Stimulated activated effector memory CD8-positive, alpha-beta T cell treated with anti-CD3 and anti-CD28 coated beads, Interleukin-12 subunit alpha, Interleukin-12 subunit beta, amount 100 ng/mL, for 72 hours (primary cell): Measurements from ENCODE around the gene QRICH2.
"Not testable (repeated sequence)": the region's sequence is repeated elsewhere in the genome, so short reads cannot be mapped to it uniquely, and the experiment has no call there.

Experiments used
- ATAC-seq: fragments of 150-1000 bp; cut with Tn5 transposase; 2 replicates; pipeline ENCODE4 v1.10.0; 2021
- DNase-seq, 2 donors: peaks; one replicate each; pipeline ENCODE4 v3.0.0; 2021 to 2022; ENCODE audit warnings: low spot score in 2 of 2
- H3K27ac Mint-ChIP-seq: one replicate; pipeline ENCODE4 v1.8.0; 2022; ENCODE audit warnings: mild to moderate bottlenecking, mixed read lengths
- H3K36me3 Mint-ChIP-seq: one replicate; pipeline ENCODE4 v1.8.0; 2022; ENCODE audit warnings: mild to moderate bottlenecking, mixed read lengths
- H3K4me1 Mint-ChIP-seq: one replicate; pipeline ENCODE4 v1.8.0; 2022; ENCODE audit warnings: mixed read lengths
- H3K4me3 Mint-ChIP-seq: one replicate; pipeline ENCODE4 v1.8.0; 2022; ENCODE audit warnings: mild to moderate bottlenecking, mixed read lengths
- H3K9me3 Mint-ChIP-seq: one replicate; pipeline ENCODE4 v1.8.0; 2022; ENCODE audit warnings: mixed read lengths

Gene QRICH2

DNA sequence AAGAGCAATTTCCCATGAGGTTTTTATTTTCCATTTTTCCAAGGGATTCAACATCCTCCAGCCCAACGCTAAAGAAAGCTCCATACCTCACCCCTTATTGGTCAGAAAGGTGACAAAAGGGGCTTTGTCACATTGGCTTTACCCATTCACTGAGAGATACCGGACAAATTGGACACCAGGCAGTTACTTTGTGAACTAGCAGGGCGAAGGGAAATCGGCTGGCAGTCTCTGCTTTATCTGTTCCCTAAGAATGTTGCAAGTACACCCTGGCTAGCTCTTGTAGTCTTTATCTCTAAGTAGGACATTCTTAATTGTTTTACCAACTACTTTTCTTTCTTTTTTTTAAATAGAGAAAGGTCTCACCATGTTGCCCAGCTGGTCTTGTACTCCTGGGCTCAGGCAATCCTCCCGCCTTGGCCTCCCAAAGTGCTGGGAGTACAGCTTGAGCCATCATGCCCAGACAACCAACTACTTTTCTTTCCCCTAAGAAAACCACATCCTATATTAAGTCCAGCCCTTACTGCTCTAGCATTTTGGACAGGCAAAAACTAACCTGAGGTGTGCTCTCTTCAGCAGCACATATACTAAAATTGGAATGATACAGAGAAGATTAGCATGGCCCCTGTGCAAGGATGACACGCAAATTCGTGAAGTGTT lies 28.8 kb upstream of the QRICH2 start:
- peaks cover 19% of the 10 kb centered on the region for H3K36me3 Mint-ChIP-seq
- H3K4me1 Mint-ChIP-seq = peaks cover 6% of the 10 kb centered on the region
- no peaks in the 10 kb centered on the region for H3K9me3 Mint-ChIP-seq
- no peak for DNase-seq
- no peak overlapping the region for H3K27ac Mint-ChIP-seq
- no peak for ATAC-seq
- H3K4me3 Mint-ChIP-seq = no peak overlapping the region

DNA sequence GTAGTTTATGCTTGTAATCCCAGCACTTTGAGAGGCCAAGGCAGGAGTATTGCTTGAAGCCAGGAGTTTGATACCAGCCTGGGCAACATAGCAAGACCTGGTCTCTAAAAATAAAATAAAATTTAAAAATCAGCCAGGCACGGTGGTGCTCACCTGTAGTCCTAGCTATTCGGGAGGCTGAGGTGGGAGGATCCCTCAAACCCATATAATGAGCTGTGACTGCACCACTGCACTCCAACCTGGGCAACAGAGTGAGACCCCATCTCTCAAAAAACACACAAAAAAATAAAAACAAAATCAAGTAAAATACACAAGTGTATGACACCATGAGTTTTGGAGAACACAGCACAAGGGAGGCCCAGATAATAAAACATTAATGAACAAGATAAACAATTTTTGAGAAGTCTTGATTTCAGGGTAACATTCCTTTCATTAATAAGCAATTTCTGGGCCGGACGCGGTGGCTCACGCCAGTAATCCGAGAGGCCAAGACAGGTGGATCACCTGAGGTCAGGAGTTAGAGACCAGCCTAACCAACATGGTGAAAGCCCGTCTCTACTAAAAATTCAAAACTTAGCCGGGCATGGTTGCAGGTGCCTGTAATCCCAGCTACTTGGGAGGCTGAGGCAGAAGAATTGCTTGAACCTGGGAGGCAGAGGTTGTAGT lies 27.8 kb upstream of the QRICH2 start:
- Mint-ChIP-seq H3K27ac (no peak overlapping the region), H3K9me3 (no peaks in the 10 kb centered on the region), H3K36me3 (peaks cover 13% of the 10 kb centered on the region), H3K4me1 (peaks cover 6% of the 10 kb centered on the region), H3K4me3 (no peak overlapping the region)
- ATAC-seq (no peak), DNase-seq (no peak)

DNA sequence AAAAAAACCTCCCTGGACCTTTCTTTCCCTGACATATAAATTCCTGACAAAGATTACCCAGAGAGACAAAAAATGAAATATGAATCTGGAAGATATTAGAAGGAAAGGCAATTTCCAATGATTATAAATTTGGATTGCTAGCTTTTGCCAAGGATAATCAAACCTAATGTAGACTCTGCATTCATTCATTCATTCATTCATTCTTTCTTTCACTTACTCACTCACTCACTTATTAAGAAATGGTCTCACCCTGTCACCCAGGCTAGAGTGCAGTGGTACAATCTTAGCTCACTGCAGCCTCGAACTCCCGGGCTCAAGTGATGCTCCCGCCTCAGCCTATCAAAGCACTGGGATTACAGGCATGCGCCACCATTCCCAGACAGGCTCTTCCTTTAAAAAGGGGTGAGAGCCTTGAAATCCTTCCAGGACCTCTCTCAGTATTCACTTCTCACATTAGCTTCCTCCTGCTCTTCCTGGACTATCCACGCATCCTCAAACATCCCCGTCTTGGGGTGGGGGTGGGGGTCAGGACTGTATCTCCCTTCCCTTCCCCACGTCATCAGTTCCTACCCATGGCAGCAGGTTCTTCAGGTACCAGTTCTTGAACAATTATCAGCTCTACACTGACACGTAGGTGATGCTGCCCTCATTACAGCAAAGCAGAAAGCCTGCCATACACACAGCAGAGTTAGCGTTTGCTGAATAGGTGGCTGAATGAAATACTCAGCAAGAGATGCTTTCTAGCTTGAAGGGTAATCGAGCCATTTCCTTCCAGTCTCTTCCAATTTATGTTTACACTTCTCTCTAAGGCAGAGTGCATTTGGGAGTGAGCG lies 25.8 kb upstream of the QRICH2 start:
- no peak overlapping the region for H3K4me3 Mint-ChIP-seq
- no peak for DNase-seq
- peak overlapping the region; percentile 64 for H3K27ac Mint-ChIP-seq
- no peaks in the 10 kb centered on the region for H3K9me3 Mint-ChIP-seq
- H3K36me3 Mint-ChIP-seq = peaks cover 32% of the 10 kb centered on the region
- ATAC-seq = no peak
- peaks cover 6% of the 10 kb centered on the region for H3K4me1 Mint-ChIP-seq

DNA sequence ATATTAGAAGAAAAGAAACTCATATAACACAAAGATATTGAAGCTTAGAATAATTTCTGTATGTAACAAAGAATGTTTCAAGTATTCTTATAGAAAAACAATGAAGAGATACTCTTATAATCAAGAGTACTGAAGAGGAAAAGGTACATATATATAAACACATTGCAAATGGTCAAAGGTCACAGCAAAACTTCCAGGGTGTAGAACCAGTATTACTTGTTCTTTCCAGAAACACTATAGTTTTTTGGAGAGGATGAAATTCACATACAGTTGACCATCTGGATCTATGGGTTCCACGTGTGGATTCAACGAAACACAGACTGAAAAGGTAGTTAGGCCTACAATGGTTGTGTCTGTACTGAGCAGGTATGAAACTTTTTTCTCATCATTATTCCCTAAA lies 23.0 kb upstream of the QRICH2 start:
- peaks cover 6% of the 10 kb centered on the region for H3K4me1 Mint-ChIP-seq
- ATAC-seq = no peak

DNA sequence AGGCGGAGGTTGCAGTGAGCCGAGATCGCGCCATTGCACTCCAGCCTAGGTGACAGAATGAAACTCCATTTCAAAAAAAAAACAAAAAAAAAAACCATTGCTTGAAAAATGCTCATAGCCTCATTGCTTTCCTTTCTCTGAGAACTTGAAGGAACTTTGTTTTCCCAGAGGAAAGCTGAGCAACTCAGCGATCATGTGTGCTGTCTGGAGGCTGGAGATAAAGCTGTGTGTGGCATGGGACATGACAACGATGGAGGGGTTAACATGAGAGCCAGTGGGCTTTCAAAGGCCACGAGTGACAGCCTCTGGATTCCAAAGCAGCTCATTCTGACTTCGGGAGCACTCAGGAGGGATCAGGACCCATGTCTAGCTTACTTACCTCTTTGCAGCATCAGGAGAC lies 21.6 kb upstream of the QRICH2 start:
- ATAC-seq (no peak), DNase-seq (no peak)
- peaks cover 71% of the 10 kb centered on the region for H3K36me3 Mint-ChIP-seq
- peaks cover 6% of the 10 kb centered on the region for H3K4me1 Mint-ChIP-seq
- H3K4me3 Mint-ChIP-seq = no peak overlapping the region
- no peak overlapping the region for H3K27ac Mint-ChIP-seq
- H3K9me3 Mint-ChIP-seq = no peaks in the 10 kb centered on the region

More for the DNA sequence above, 23.0 kb upstream of the QRICH2 start:
- Mint-ChIP-seq H3K9me3 (no peaks in the 10 kb centered on the region), H3K4me3 (no peak overlapping the region), H3K36me3 (peaks cover 57% of the 10 kb centered on the region), H3K27ac (no peak overlapping the region)
- DNase-seq = no peak

DNA sequence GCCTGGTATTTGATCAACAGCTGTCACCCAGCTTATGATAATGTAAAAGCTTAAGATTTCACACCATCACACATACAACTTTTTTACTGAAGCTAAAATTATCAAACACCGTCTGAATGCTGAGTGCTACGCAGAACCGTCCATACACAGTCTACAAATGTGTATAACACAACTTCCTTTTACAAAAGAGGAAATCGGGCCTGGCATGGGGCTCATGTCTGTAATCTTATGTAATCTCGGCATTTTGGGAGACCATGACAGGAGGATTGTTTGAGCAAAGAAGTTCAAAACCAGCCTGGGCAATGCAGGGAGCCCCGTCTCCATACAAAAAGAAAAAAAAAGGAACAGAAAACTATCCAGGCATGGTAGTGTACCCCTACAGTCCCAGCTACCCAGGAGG lies 19.6 kb upstream of the QRICH2 start:
- DNase-seq (no peak), ATAC-seq (no peak)
- H3K4me1 Mint-ChIP-seq = no peaks in the 10 kb centered on the region
- no peaks in the 10 kb centered on the region for H3K9me3 Mint-ChIP-seq
- no peak overlapping the region for H3K27ac Mint-ChIP-seq
- H3K4me3 Mint-ChIP-seq = no peak overlapping the region
- H3K36me3 Mint-ChIP-seq = peaks cover 81% of the 10 kb centered on the region

DNA sequence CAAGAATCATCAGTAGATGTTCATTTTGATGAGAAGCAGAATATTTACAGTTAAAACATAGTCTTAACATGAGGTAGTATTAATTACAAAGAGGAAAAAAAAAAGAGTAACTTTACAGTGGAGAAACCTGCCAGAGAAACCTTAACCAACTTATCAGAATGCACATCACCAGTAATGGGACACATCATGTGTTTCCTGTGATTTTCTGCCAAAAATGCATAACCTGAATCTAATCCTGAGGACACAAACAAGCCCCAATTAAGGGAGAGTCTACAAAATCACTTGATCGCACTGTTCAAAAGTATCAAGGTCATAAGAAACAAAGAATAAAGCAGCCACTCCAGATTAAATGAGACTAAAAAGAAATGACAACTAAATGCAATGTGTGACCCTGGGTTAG lies 18.2 kb upstream of the QRICH2 start:
- peak overlapping the region; percentile 7 for H3K27ac Mint-ChIP-seq
- ATAC-seq = no peak
- no peak for DNase-seq
- H3K4me3 Mint-ChIP-seq = no peak overlapping the region
- H3K4me1 Mint-ChIP-seq = no peaks in the 10 kb centered on the region
- H3K36me3 Mint-ChIP-seq = peaks cover 95% of the 10 kb centered on the region
- H3K9me3 Mint-ChIP-seq = no peaks in the 10 kb centered on the region

DNA sequence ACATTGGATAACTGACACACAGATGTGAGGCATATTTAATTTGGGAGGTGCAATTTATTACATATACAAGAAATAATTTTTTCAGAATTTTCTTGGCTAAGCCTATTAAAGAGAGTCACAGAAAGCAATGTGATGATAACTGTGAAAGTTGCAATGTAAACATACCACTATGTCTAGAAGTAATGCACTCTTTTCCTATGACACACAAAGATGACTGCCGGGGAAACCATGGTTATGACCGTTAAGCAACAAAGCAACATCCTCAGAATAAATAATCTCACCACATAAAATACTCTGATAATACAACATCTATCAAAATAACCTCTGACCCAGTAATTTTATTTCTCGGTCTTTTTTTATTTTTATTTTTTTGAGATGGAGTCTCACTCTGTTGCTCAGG lies 10.5 kb upstream of the QRICH2 start:
- H3K4me1 Mint-ChIP-seq = no peaks in the 10 kb centered on the region
- ATAC-seq (no peak), DNase-seq (no peak)
- no peak overlapping the region for H3K27ac Mint-ChIP-seq
- H3K9me3 Mint-ChIP-seq = no peaks in the 10 kb centered on the region
- H3K36me3 Mint-ChIP-seq = peaks cover 76% of the 10 kb centered on the region
- no peak overlapping the region for H3K4me3 Mint-ChIP-seq

DNA sequence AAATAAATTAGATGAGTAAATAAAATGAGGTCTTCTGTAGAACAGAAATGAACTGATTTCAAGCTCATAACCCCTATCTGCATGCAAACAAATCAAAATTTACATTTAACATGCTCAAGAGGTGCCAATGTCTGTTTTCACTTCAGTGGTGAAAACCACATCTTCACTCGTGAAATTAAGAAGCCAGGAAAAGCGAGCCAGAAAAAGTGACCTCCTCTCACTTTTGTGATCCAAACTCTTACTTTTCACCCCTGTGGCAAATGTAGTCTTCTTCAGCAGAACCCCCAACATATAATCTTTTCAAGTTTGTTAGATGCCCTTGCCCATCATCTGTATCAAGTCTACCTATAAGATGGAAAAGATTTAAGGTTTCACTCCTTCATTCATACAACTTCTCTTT lies 9.5 kb upstream of the QRICH2 start:
- DNase-seq (no peak), ATAC-seq (no peak)
- H3K4me1 Mint-ChIP-seq = no peaks in the 10 kb centered on the region
- no peak overlapping the region for H3K4me3 Mint-ChIP-seq
- peak overlapping the region; percentile 75 for H3K27ac Mint-ChIP-seq
- H3K9me3 Mint-ChIP-seq = no peaks in the 10 kb centered on the region
- H3K36me3 Mint-ChIP-seq = peaks cover 76% of the 10 kb centered on the region

DNA sequence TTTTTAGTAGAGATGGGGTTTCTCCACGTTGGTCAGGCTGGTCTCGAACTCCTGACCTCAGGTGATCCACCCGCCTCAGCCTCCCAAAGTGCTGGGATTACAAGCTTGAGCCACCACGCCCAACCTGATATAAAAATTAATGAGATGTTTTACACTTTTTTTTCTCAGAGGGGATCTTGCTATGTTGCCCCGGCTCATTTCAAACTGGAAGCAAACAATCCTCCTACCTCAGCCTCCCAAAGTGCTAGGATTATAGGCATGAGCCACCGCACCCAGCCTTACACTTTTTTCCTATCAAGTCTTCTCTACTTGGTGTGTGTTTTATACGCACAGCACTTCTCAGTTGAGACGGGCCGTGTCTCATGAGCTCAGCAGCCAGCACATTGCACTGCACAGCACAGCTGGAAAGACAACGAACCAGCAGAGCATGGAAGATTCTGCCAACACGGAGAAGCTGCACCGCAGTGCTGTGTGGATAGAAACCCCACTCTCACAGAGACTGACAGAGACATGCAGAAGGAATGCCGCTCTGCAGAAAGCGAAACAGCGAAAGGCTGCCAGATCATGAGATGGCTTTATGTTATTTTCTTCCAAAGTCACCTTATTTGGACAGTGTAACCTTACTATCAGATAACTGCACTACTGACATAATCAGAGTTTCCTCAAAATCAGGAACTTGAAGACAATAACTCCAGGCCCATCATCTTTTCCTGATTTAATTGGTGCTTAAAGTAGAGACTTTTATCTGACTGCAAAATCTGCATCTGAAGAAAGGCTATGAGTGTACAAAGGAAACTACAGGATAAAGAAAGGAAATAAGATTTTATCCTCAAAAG lies 6.5 kb upstream of the QRICH2 start:
- H3K27ac Mint-ChIP-seq = peak overlapping the region; percentile 12

DNA sequence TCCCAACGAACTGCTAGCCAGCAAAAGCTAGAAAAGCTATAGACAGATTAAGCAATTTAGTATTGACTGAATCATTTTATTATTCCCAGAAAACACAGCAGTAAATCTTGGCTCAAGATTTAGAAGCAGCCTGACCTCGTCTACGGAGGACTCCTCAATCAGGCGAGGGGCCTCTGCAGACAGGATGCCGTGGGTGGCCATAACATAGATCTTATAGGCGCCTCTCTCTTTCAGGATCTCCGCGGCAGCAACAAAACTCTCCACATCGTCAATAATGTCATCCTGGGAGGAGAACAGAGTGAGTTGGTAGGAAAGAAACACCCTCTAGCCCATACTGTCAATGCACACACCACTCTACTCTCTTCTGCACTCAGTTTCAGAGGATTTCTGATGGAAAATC lies 4.7 kb upstream of the QRICH2 start:
- no peaks in the 10 kb centered on the region for H3K4me1 Mint-ChIP-seq

More for the DNA sequence above, 6.5 kb upstream of the QRICH2 start:
- ATAC-seq (no peak), DNase-seq (no peak)
- H3K9me3 Mint-ChIP-seq = no peaks in the 10 kb centered on the region
- H3K4me3 Mint-ChIP-seq = no peak overlapping the region
- peaks cover 71% of the 10 kb centered on the region for H3K36me3 Mint-ChIP-seq
- H3K4me1 Mint-ChIP-seq = no peaks in the 10 kb centered on the region

DNA sequence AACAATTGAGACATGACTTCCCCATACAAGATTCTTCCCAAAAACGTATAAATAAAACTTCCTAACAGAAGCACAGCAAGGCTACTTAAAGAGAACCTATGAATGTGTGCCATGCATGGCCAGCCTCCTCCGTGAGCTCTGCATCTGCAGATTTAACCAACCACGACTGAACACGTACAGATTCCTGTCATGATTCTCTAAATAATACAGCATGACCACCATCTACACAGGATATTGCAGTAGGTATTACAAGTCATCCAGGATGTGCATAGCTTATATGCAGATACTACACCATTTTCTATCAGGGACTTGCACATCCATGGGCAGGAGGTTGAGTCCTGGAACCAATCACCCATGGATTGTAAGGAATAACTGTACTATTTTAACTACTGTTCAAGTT lies 1.4 kb upstream of the QRICH2 start:
- Mint-ChIP-seq H3K4me3 (no peak overlapping the region), H3K27ac (no peak overlapping the region), H3K36me3 (peaks cover 38% of the 10 kb centered on the region), H3K4me1 (no peaks in the 10 kb centered on the region), H3K9me3 (no peaks in the 10 kb centered on the region)
- ATAC-seq = no peak
- no peak for DNase-seq

More for the DNA sequence above, 4.7 kb upstream of the QRICH2 start:
- DNase-seq (no peak), ATAC-seq (no peak)
- H3K27ac Mint-ChIP-seq = peak overlapping the region; percentile 63
- H3K4me3 Mint-ChIP-seq = no peak overlapping the region
- peaks cover 56% of the 10 kb centered on the region for H3K36me3 Mint-ChIP-seq
- H3K9me3 Mint-ChIP-seq = no peaks in the 10 kb centered on the region

DNA sequence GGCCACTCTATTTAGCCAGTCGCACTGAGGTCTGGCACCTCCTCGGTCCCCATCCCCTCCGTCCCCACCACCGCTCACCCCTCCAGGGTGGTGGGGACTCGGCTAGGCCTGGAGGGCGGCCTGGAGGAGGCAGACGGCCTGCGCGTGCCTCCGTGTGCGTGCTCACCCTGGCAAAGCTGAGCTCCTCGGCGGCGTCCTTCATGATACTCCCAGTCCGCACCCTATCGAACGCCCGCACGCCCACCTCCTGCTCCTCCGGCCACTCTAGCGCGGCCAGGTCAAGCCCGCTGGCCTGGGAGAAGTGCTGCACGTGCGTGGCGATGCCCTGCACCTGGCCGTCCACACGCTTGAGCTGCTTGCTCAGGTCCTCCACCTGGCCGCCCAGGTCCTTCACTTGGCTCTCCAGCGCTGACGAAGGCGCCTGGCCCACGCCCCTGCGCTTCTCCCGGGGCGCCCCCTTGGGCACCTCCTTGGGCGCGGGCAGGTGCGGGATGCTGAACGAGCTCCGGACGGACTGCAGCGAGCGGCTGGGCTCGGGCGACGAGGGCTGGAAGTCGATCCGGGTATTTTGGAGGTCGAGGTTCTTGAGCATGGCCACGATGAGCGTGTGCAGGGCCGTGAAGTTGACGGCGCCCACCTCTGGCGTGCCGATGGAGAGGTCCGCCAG lies 644 bp downstream of the QRICH2 start:
- no peaks in the 10 kb centered on the region for H3K9me3 Mint-ChIP-seq

DNA sequence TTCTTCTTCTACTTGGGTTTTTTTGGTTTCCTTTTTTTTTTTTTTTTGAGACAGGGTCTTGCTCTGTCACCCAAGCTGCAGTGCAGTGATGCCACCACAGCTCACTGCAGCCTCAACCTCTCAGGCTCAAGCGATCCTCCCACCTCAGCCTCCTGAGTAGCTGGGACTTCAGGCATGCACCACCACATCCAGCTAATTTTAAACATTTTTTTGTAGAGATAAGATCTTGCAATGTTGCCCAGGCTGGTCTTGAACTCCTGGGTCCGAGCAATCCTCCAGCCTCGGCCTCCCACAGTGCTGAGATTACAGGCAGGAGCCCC lies 3.0 kb downstream of the QRICH2 start:
- H3K27ac Mint-ChIP-seq, H3K36me3 Mint-ChIP-seq, H3K9me3 Mint-ChIP-seq, H3K4me1 Mint-ChIP-seq, H3K4me3 Mint-ChIP-seq, ATAC-seq, DNase-seq: not testable (repeated sequence)

More for the DNA sequence above, 644 bp downstream of the QRICH2 start:
- Mint-ChIP-seq H3K4me1 (no peaks in the 10 kb centered on the region), H3K27ac (no peak overlapping the region), H3K4me3 (no peak overlapping the region), H3K36me3 (peaks cover 22% of the 10 kb centered on the region)
- ATAC-seq = no peak
- no peak for DNase-seq
